DOHH2 (cell line): ENCODE results near the gene ARID4B.

Experiments used
- EZH2phosphoT487 ChIP-seq: fragments of 200-600 bp; sonication (generic); IDR thresholded peaks from 2 replicates; pipeline ENCODE4 v1.6.1; 2017; ENCODE audit warnings: borderline replicate concordance, mild to moderate bottlenecking, antibody characterized with exemption, low read length, moderate library complexity, mixed read lengths
- TF ChIP-seq, protein P1 (sequence below): fragments of 200-600 bp; sonication (generic); IDR thresholded peaks from one replicate; pipeline ENCODE4 v1.5.1; 2014; ENCODE audit warnings: antibody characterized with exemption, mild to moderate bottlenecking, low read depth, low read length; ENCODE audit not compliant: poor library complexity, severe bottlenecking

DNA sequence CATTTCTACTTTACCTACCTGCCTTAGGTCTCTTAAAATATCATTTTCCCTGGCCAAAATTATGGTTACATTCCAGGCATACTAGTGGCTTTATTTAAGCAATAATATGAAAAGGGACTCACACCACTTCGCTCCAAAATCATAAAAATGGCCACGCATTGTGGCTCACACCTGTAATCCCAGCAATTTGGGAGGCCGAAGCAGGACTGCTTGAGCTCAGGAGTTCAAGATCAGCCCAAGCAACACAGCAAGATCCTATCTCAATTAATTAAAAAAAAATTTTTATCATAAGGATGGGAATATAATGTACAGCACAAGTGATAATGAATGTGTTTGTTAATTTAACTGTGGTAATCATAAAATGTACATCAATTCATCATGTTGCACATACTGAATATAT is 65.4 kb downstream of the ARID4B start:
- TF ChIP-seq, protein P1, sequence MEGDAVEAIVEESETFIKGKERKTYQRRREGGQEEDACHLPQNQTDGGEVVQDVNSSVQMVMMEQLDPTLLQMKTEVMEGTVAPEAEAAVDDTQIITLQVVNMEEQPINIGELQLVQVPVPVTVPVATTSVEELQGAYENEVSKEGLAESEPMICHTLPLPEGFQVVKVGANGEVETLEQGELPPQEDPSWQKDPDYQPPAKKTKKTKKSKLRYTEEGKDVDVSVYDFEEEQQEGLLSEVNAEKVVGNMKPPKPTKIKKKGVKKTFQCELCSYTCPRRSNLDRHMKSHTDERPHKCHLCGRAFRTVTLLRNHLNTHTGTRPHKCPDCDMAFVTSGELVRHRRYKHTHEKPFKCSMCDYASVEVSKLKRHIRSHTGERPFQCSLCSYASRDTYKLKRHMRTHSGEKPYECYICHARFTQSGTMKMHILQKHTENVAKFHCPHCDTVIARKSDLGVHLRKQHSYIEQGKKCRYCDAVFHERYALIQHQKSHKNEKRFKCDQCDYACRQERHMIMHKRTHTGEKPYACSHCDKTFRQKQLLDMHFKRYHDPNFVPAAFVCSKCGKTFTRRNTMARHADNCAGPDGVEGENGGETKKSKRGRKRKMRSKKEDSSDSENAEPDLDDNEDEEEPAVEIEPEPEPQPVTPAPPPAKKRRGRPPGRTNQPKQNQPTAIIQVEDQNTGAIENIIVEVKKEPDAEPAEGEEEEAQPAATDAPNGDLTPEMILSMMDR: no peak
- TF ChIP-seq EZH2phosphoT487: no peak
